Measurements from ENCODE around the gene S100B.
"Not testable (repeated sequence)": the region's sequence is repeated elsewhere in the genome, so short reads cannot be mapped to it uniquely, and the experiment has no call there.

Gene S100B
- 0.27 to 13.6 (median 6.0) reads per million in 18 experiments for total RNA-seq

- peak; percentile 57 to 59 for DNase-seq
Observed at GRCh38 chr21:46604975-46605766, at the start of gene S100B. Gene S100B (minus strand): TSS chr21:46605082. CDS start chr21:46602415, 2,667 bp downstream.

- DNase-seq: no peak
Observed at GRCh38 chr21:46651121-46651520, 46.2 kb upstream of the S100B start.

- DNase-seq: no peak
Observed at GRCh38 chr21:46650476-46651098, 45.7 kb upstream of the S100B start.

GRCh38 chr21:46649356-46649755 lies 44.5 kb upstream of the S100B start:
- no peak for DNase-seq

GRCh38 chr21:46648539-46648938 lies 43.7 kb upstream of the S100B start:
- no peak for DNase-seq

GRCh38 chr21:46646541-46647154 lies 41.8 kb upstream of the S100B start:
- DNase-seq: no peak

GRCh38 chr21:46645840-46646239 lies 41.0 kb upstream of the S100B start:
- DNase-seq: no peak

- DNase-seq: no peak
Observed at GRCh38 chr21:46643379-46644177, 38.7 kb upstream of the S100B start.

GRCh38 chr21:46641656-46642055 lies 36.8 kb upstream of the S100B start:
- no peak for DNase-seq

GRCh38 chr21:46639489-46640386 lies 34.9 kb upstream of the S100B start:
- peak in 1 of 2 donors; percentile 45 for DNase-seq

GRCh38 chr21:46637952-46638746 lies 33.3 kb upstream of the S100B start:
- DNase-seq: peak; percentile 4 to 11

GRCh38 chr21:46636550-46637285 lies 31.8 kb upstream of the S100B start:
- no peak for DNase-seq

GRCh38 chr21:46636181-46636512 lies 31.3 kb upstream of the S100B start:
- DNase-seq: no peak

- peak; percentile 98 to 99 for DNase-seq
Observed at GRCh38 chr21:46635324-46636180, 30.7 kb upstream of the S100B start, which contains the start of gene PRMT2. Gene PRMT2 (plus strand): TSS chr21:46635674. CDS start chr21:46636952, 1,278 bp downstream.

- DNase-seq: peak; percentile 76 to 78
Observed at GRCh38 chr21:46634966-46635323, 30.1 kb upstream of the S100B start.

GRCh38 chr21:46634427-46634826 lies 29.5 kb upstream of the S100B start:
- DNase-seq: no peak

GRCh38 chr21:46633566-46633965 lies 28.7 kb upstream of the S100B start:
- no peak for DNase-seq

GRCh38 chr21:46630915-46631314 lies 26.0 kb upstream of the S100B start:
- DNase-seq: not testable (repeated sequence)

GRCh38 chr21:46628868-46629267 lies 24.0 kb upstream of the S100B start:
- no peak for DNase-seq
